ENCODE results near the gene NDUFV3.

The NDUFV3 gene

GRCh38 chr21:42878678-42878992 is 14.5 kb upstream of the NDUFV3 start:
- H3K4me3 ChIP-seq (replicated peaks in 1 of 2; ENCODE audit: low read depth in 2 of 2, low read length in 2 of 2): peak overlapping the region; percentile 95 to 99
- no peak for DNase-seq (ENCODE audit: low read depth in 2 of 2)
- no peak for TF ChIP-seq CTCF (IDR thresholded peaks at IDR 0.05; ENCODE audit: low read depth, low read length)

- H3K4me3 ChIP-seq (replicated peaks in 1 of 2; ENCODE audit: low read depth in 2 of 2, low read length in 2 of 2): peak within 1 kb of the TSS; percentile 95 to 99
- DNase-seq (ENCODE audit: low read depth in 2 of 2): peak; percentile 97 to 98
- TF ChIP-seq CTCF (IDR thresholded peaks at IDR 0.05; ENCODE audit: low read depth, low read length): no peak
Observed at GRCh38 chr21:42878993-42879787, 13.9 kb upstream of the NDUFV3 start, which contains the start of gene WDR4. TSS of gene WDR4 (minus strand) at chr21:42879539. CDS start at chr21:42879495, 44 bp downstream.

- H3K4me3 ChIP-seq (replicated peaks in 1 of 2; ENCODE audit: low read depth in 2 of 2, low read length in 2 of 2): peak overlapping the region in 1 of 2 donors; percentile 99
- TF ChIP-seq CTCF (IDR thresholded peaks at IDR 0.05; ENCODE audit: low read depth, low read length): no peak
- no peak for DNase-seq (ENCODE audit: low read depth in 2 of 2)
Observed at GRCh38 chr21:42880352-42880751, 12.8 kb upstream of the NDUFV3 start.

- TF ChIP-seq CTCF (IDR thresholded peaks at IDR 0.05; ENCODE audit: low read depth, low read length): no peak
- no peak overlapping the region for H3K4me3 ChIP-seq (replicated peaks in 1 of 2; ENCODE audit: low read depth in 2 of 2, low read length in 2 of 2)
- no peak for DNase-seq (ENCODE audit: low read depth in 2 of 2)
Observed at GRCh38 chr21:42883921-42884320, 9.2 kb upstream of the NDUFV3 start.

- H3K4me3 ChIP-seq (replicated peaks in 1 of 2; ENCODE audit: low read depth in 2 of 2, low read length in 2 of 2): no peak overlapping the region
- no peak for DNase-seq (ENCODE audit: low read depth in 2 of 2)
- TF ChIP-seq CTCF (IDR thresholded peaks at IDR 0.05; ENCODE audit: low read depth, low read length): no peak
Observed at GRCh38 chr21:42887326-42887725, 5.8 kb upstream of the NDUFV3 start.

- H3K4me3 ChIP-seq (replicated peaks in 1 of 2; ENCODE audit: low read depth in 2 of 2, low read length in 2 of 2): peak overlapping the region; percentile 61 to 87
- no peak for TF ChIP-seq CTCF (IDR thresholded peaks at IDR 0.05; ENCODE audit: low read depth, low read length)
- DNase-seq (ENCODE audit: low read depth in 2 of 2): no peak
Observed at GRCh38 chr21:42892582-42892930, 553 bp upstream of the NDUFV3 start.

- H3K4me3 ChIP-seq (replicated peaks in 1 of 2; ENCODE audit: low read depth in 2 of 2, low read length in 2 of 2): no peak overlapping the region
- no peak for DNase-seq (ENCODE audit: low read depth in 2 of 2)
- no peak for TF ChIP-seq CTCF (IDR thresholded peaks at IDR 0.05; ENCODE audit: low read depth, low read length)
Observed at GRCh38 chr21:42900446-42900845, 7.3 kb downstream of the NDUFV3 start.

All from cardiac fibroblast (primary cell).